Activated CD4-positive, CD25-positive, alpha-beta regulatory T cell treated with anti-CD3 and anti-CD28 coated beads, Interleukin-2, amount 50 U/mL, for 16 hours (primary cell): ENCODE results near the gene ADARB2.
"Not testable (repeated sequence)": the region's sequence is repeated elsewhere in the genome, so short reads cannot be mapped to it uniquely, and the experiment has no call there.

ENCODE experiments used
- DNase-seq: peaks from one replicate; pipeline ENCODE4 v3.0.0-alpha.2; 2020; ENCODE audit warnings: low read depth, low spot score

The ADARB2 gene

DNA sequence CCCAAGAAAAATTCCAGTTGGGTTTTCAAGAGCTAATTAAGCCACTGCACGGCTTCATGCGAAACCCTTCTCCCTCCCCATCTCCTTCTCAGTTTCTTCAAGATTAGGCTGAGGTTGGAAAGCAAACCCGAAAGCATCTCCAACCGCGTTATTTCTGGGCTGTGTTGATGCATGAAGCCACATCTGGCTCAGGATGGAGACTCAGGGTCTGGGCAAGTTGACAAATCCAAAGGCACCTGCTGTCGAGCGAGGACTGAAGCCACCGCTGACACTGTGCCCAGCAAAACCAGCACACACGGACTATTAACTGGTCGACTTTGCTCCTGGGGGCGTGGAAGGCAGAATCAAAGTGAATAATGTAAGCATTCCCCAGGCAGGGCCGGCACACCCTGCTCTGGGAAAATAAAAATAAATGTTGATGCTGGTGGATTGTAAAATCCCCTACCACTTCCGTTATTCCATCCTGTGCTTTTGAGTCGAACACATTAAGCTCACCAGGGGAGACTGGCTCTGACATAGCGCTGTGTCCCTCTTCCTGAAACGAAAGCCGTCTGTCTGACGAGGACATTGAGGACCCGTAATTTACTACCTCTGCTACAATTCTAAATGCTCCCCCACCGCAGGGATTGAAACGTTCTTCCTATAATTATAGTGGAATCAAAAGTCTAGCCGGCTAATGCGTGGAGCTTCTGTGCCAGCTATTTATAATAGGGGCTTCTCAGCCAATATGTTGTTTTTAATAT, 269.8 kb downstream of the ADARB2 start:
- DNase-seq, result no peak

- DNase-seq, result no peak
These were observed 271.1 kb downstream of the ADARB2 start for GRCh38 chr10:1465993-1466764.

GRCh38 chr10:1465418-1465911, 271.9 kb downstream of the ADARB2 start:
- DNase-seq, result no peak

- DNase-seq, result no peak
These were observed 272.4 kb downstream of the ADARB2 start for GRCh38 chr10:1464881-1465417.

DNA sequence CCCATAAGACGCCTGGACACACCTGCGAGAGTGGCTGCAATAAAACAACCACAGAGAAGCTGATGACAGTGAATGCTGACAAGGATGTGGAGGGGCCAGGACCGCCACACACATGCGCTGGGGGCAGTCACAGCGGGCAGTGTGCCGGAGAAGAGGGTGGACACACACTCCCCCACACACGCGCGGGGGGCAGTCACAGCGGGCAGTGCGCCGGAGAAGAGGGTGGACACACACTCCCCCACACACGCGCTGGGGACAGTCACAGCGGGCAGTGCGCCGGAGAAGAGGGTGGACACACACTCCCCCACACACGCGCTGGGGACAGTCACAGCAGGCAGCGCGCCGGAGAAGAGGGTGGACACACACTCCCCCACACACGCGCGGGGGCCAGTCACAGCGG, 273.4 kb downstream of the ADARB2 start:
- DNase-seq, result not testable (repeated sequence)

GRCh38 chr10:1462994-1463633, 274.2 kb downstream of the ADARB2 start:
- no peak for DNase-seq

DNA sequence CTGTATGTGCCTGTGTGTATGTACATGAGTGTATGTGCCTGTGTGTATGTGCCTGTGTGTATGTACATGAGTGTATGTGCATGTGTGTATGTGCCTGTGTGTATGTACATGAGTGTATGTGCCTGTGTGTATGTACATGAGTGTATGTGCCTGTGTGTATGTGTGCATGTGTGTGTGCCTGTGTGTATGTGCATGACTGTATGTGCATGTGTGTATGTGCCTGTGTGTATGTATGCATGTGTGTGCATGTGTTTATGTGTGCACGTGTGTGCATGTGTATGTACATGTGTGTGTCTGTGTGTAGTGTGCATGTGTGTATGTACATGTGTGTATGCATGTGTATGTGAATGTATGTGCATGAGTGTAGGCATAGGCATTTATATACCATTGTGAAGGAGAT, 274.8 kb downstream of the ADARB2 start:
- DNase-seq, result no peak

DNA sequence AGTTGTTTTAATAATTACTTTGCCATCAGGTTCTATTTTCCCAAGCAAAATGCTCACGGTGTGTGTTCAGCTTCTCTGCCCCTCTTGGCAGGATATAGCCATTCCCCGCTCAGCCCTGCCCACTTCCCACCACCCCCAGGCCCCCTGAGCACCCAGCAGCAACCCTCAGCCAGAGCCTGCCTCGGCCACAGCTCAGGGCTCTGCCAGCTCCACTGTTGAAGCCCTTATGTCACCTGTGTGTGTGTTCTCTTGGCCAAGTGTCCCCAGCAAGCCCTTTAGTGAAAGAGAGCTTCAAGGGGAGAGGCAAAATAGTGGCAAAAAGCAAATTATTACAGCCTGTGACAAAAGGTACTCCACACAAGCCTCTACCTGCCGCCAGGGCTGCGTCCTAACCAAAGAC, 275.3 kb downstream of the ADARB2 start:
- DNase-seq, result no peak

- DNase-seq, result no peak
These were observed 276.3 kb downstream of the ADARB2 start for GRCh38 chr10:1461016-1461415.

GRCh38 chr10:1459664-1460063, 277.7 kb downstream of the ADARB2 start:
- not testable (repeated sequence) for DNase-seq

- no peak for DNase-seq
These were observed 282.4 kb downstream of the ADARB2 start for GRCh38 chr10:1454951-1455350.

- no peak for DNase-seq
These were observed 282.9 kb downstream of the ADARB2 start for GRCh38 chr10:1454428-1454827.

- no peak for DNase-seq
These were observed 284.5 kb downstream of the ADARB2 start for GRCh38 chr10:1452777-1453176.

- DNase-seq, result no peak
These were observed 285.4 kb downstream of the ADARB2 start for GRCh38 chr10:1451941-1452340.

DNA sequence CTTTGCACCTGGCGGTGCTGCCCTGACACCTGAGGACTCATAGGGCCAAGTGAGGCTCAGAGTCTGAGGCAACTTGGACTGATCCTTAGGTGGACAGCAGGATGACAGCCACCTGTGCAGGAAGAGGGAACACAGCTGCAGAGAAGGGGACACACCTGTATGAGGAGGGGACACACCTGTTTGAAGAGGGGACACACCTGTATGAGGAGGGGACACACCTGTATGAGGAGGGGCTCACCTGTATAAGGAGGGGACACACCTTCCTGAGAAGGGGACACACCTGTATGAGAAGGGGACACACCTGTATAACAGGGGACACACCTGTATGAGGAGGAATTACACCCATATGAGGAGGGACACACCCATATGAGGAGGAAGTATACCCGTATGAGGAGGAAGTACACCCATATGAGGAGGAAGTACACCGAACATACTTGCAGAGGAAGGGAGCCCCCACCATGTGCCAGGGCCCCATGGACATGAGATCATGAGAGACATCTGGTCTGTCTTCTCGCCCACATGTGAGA, 285.9 kb downstream of the ADARB2 start:
- no peak for DNase-seq

GRCh38 chr10:1449572-1450205, 287.6 kb downstream of the ADARB2 start:
- no peak for DNase-seq

DNA sequence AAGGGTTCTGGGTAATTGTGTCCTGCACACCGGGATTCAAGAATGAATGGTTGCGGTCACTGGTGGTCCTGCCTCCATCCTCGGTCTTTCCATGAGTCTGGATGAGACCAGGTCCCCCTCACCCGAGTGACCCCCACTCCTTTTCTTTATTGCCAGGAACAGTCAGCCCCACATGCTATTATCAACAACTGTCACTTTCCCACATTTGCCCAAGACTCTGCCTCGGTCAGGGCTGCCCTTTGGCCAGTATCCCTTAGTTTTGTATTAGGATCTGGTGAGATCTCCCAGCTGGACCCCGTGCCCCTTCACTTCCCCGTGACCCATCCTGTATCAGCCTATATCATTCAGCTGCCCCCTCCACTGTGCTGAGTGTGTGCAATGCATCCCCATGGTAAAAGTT, 288.3 kb downstream of the ADARB2 start:
- no peak for DNase-seq

DNA sequence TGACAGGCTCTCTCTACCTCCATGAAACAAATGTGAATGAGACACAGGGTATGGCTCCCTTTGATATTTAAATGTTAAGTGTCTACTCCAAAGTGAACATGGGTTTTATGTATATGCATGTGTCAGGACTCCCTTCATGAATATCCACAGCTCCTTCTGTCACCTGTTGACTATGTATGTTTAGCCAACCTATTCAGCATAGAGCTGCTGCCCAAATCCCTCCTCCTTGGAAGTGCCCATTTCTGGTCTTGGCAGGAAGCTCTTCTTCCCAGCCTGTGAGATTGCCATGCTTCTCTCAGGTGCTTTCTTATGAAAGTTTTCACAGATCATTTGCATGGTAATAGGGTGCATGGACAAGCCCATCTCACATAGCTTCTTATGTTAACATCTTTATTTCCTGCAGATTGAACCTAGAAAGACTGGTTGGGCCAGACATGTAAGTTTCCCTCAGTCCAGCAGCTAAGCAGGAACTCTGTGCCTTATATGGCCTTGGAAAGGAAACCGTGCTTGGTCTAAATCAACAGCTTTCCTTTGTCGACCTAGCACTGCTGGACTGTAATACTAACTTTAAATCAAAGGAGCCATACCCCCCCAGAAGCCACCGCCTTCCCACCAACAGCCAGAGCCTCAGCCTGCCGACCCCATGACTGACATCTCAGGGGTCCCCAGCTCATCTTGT, 288.9 kb downstream of the ADARB2 start:
- no peak for DNase-seq

DNA sequence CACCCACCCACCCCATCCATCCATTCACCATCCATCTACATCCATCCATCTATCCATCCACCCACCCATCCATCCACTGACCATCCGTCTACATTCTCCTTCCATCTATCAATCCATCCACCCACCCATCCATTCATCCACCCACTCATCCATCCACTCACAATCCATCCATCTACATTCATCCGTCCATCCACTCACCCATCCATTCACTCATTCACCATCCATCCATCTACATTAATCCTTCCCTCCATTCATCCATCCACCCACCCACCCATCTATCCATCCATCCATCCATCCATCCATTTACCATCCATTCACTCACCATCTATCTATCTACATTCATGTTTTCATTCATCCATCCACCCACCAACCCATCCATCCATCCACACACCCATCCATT, 292.5 kb downstream of the ADARB2 start:
- DNase-seq, result no peak

GRCh38 chr10:1440897-1441296, 296.4 kb downstream of the ADARB2 start:
- DNase-seq, result no peak
